ENCODE measurements around the gene CEP85L.

DNA sequence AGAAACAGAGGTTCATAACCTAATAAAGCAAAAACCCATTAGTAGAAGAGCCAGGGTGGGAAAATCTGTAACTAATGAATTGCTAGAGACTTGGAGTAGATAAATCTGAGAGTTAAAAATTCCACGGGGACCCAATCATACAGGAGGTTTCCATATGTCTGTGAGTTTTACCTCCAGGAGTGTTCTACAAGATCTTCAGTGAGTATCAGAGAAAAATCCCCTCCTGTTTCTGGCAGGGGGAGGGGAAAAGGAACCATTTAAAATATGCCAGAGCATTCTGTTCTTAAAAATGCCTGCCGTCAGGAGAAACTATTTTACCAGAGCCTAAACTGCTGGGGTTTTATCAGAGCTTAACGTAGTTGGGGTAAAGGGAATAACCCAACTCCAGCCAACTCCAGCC lies 157.3 kb downstream of the CEP85L start:
- TF ChIP-seq, protein P1, sequence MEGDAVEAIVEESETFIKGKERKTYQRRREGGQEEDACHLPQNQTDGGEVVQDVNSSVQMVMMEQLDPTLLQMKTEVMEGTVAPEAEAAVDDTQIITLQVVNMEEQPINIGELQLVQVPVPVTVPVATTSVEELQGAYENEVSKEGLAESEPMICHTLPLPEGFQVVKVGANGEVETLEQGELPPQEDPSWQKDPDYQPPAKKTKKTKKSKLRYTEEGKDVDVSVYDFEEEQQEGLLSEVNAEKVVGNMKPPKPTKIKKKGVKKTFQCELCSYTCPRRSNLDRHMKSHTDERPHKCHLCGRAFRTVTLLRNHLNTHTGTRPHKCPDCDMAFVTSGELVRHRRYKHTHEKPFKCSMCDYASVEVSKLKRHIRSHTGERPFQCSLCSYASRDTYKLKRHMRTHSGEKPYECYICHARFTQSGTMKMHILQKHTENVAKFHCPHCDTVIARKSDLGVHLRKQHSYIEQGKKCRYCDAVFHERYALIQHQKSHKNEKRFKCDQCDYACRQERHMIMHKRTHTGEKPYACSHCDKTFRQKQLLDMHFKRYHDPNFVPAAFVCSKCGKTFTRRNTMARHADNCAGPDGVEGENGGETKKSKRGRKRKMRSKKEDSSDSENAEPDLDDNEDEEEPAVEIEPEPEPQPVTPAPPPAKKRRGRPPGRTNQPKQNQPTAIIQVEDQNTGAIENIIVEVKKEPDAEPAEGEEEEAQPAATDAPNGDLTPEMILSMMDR (IDR thresholded peaks at IDR 0.05; ENCODE audit: insufficient read depth, low read length, poor library complexity, severe bottlenecking), result no peak
- no peak for TF ChIP-seq EZH2phosphoT487 (conservative IDR thresholded peaks at IDR 0.05; ENCODE audit: low read length)
